ENCODE data around the gene KLHDC3. TPM values are rescaled to one million over a fixed set of nuclear protein-coding genes. Genes with fewer than 3 reads are reported as not detected.

Gene KLHDC3
- total and polyA plus RNA-seq, 10 of the 15 experiments (the other 5 are each of a cell fraction or from before 2014, with no cell fraction given): 2.4 to 102 (median 55.4) TPM

DNA sequence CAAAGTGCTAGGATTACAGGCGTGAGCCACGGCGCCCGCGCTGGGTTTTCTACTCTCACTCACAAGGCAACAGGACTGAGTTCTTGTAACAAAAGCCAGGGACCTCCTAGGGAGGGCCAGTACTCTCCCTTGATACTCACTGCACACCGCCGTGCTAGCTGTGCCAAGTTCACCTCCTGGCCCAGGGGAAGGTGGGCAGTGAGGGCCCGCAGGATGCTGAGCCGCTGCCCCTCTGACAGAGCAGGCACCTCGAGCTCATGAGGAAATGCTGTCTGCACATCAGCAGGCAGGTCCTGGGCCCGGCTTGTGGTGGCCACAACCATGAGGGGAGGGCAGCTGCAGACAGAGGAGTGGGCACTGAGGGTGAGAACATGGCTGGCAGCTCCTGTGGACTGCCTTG is 46.8 kb upstream of the KLHDC3 start:
- Histone ChIP-seq H3K4me1 (ENCODE audit: control insufficient read depth, insufficient read depth, low read length) (no peaks in the 10 kb centered on the region), H3K9ac (ENCODE audit: control insufficient read depth, insufficient read depth, low read length) (no peak overlapping the region), H3K9me3 (replicated peaks; ENCODE audit: control insufficient read depth, insufficient read depth, low read length) (no peaks in the 10 kb centered on the region), H3K27ac (ENCODE audit: control insufficient read depth, insufficient read depth) (no peak overlapping the region), H2AFZ (ENCODE audit: control insufficient read depth, low read depth, low read length) (no peak overlapping the region), H3K4me3 (no peak overlapping the region), H3K36me3 (ENCODE audit: control insufficient read depth in 2 of 2, insufficient read depth in 2 of 2, low read length in 1 of 2) (no peaks in the 10 kb centered on the region; a peak in 3 of 4 replicates), H3K79me2 (ENCODE audit: control insufficient read depth, insufficient read depth, low read length) (no peaks in the 10 kb centered on the region), H3K27me3 (replicated peaks in 1 of 2; ENCODE audit: control insufficient read depth in 2 of 2, insufficient read depth in 2 of 2, low read length in 1 of 2) (no peaks in the 10 kb centered on the region), H4K20me1 (ENCODE audit: control insufficient read depth, insufficient read depth) (no peaks in the 10 kb centered on the region), H3K4me2 (ENCODE audit: control insufficient read depth, insufficient read depth) (no peak overlapping the region)
- in situ Hi-C loops (cut with MboI): no loop called here
- DNase-seq (ENCODE audit: low read depth, low spot score) (no peak), FAIRE-seq (no peak), ATAC-seq (no peak)
- no TSS peak for BruUV-seq (replicated peaks)
- ChIA-PET SMC1A (ENCODE audit: uncharacterized antibody, unreplicated experiment) (interaction anchor here (1.3 kb wide), 1 partner anchor 17 kb away, joined by 3 read pairs; the partner anchor contains the start of gene PPP2R5D), POLR2A (interaction anchor here (0.7 kb wide), 3 partner anchors 12 to 714 kb away, joined by 3 to 8 read pairs (median 6); partner anchors contain the start of gene PEX6), RAD21 (ENCODE audit: unreplicated experiment) (interaction anchor here (0.6 kb wide), 1 partner anchor 151 kb away, joined by 3 read pairs; no protein-coding TSS in a partner anchor), CTCF (interaction anchor here (1.4 kb wide), 1 partner anchor 524 kb away, joined by 3 read pairs; no protein-coding TSS in a partner anchor)
- intact Hi-C loops (cut with micrococcal nuclease; ENCODE audit: unreplicated experiment): no loop called here
- 93% methylated on average over 11 of the region's 11 CpGs for WGBS (ENCODE audit: insufficient coverage, insufficient replicate concordance, low lambda C conversion rate, missing lambda C conversion rate)
- TF ChIP-seq CBFB (IDR thresholded peaks at IDR 0.05; ENCODE audit: low read depth): no peak
- TF ChIP-seq MEF2B (IDR thresholded peaks at IDR 0.05; ENCODE audit: partially characterized antibody, poor library complexity, severe bottlenecking): no peak
- TF ChIP-seq, protein P1, sequence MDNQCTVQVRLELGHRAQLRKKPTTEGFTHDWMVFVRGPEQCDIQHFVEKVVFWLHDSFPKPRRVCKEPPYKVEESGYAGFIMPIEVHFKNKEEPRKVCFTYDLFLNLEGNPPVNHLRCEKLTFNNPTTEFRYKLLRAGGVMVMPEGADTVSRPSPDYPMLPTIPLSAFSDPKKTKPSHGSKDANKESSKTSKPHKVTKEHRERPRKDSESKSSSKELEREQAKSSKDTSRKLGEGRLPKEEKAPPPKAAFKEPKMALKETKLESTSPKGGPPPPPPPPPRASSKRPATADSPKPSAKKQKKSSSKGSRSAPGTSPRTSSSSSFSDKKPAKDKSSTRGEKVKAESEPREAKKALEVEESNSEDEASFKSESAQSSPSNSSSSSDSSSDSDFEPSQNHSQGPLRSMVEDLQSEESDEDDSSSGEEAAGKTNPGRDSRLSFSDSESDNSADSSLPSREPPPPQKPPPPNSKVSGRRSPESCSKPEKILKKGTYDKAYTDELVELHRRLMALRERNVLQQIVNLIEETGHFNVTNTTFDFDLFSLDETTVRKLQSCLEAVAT (IDR thresholded peaks at IDR 0.05): no peak
- TF ChIP-seq TARDBP (IDR thresholded peaks at IDR 0.05; ENCODE audit: borderline replicate concordance): no peak
- no peak for TF ChIP-seq CEBPB (IDR thresholded peaks at IDR 0.05; ENCODE audit: borderline replicate concordance in 1 of 2, low read depth in 2 of 2, low read length in 2 of 2)
- TF ChIP-seq ZNF217 (IDR thresholded peaks at IDR 0.05): no peak
- no peak for TF ChIP-seq MTA3 (IDR thresholded peaks at IDR 0.05; ENCODE audit: borderline replicate concordance, low read length)
- TF ChIP-seq, protein P2, sequence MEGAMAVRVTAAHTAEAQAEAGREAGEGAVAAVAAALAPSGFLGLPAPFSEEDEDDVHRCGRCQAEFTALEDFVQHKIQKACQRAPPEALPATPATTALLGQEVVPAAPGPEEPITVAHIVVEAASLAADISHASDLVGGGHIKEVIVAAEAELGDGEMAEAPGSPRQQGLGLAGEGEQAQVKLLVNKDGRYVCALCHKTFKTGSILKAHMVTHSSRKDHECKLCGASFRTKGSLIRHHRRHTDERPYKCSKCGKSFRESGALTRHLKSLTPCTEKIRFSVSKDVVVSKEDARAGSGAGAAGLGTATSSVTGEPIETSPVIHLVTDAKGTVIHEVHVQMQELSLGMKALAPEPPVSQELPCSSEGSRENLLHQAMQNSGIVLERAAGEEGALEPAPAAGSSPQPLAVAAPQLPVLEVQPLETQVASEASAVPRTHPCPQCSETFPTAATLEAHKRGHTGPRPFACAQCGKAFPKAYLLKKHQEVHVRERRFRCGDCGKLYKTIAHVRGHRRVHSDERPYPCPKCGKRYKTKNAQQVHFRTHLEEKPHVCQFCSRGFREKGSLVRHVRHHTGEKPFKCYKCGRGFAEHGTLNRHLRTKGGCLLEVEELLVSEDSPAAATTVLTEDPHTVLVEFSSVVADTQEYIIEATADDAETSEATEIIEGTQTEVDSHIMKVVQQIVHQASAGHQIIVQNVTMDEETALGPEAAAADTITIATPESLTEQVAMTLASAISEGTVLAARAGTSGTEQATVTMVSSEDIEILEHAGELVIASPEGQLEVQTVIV (IDR thresholded peaks at IDR 0.05; ENCODE audit: borderline replicate concordance, partially characterized antibody): no peak
- TF ChIP-seq POLR2AphosphoS2 (IDR thresholded peaks at IDR 0.05; ENCODE audit: low read depth, low read length): no peak
- TF ChIP-seq SMC3 (IDR thresholded peaks at IDR 0.05; ENCODE audit: borderline replicate concordance, low read length): no peak
- TF ChIP-seq, protein P3, sequence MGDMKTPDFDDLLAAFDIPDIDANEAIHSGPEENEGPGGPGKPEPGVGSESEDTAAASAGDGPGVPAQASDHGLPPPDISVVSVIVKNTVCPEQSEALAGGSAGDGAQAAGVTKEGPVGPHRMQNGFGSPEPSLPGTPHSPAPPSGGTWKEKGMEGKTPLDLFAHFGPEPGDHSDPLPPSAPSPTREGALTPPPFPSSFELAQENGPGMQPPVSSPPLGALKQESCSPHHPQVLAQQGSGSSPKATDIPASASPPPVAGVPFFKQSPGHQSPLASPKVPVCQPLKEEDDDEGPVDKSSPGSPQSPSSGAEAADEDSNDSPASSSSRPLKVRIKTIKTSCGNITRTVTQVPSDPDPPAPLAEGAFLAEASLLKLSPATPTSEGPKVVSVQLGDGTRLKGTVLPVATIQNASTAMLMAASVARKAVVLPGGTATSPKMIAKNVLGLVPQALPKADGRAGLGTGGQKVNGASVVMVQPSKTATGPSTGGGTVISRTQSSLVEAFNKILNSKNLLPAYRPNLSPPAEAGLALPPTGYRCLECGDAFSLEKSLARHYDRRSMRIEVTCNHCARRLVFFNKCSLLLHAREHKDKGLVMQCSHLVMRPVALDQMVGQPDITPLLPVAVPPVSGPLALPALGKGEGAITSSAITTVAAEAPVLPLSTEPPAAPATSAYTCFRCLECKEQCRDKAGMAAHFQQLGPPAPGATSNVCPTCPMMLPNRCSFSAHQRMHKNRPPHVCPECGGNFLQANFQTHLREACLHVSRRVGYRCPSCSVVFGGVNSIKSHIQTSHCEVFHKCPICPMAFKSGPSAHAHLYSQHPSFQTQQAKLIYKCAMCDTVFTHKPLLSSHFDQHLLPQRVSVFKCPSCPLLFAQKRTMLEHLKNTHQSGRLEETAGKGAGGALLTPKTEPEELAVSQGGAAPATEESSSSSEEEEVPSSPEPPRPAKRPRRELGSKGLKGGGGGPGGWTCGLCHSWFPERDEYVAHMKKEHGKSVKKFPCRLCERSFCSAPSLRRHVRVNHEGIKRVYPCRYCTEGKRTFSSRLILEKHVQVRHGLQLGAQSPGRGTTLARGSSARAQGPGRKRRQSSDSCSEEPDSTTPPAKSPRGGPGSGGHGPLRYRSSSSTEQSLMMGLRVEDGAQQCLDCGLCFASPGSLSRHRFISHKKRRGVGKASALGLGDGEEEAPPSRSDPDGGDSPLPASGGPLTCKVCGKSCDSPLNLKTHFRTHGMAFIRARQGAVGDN (IDR thresholded peaks at IDR 0.05): no peak
- no peak for TF ChIP-seq RB1 (IDR thresholded peaks at IDR 0.05; ENCODE audit: borderline replicate concordance)
- no peak for TF ChIP-seq BACH1 (IDR thresholded peaks at IDR 0.05; ENCODE audit: borderline replicate concordance)

Data from GM12878 (cell line).